Gastroesophageal sphincter (tissue), 4 donors: ENCODE results near the gene SLC4A9. TPM values are rescaled to one million over a fixed set of nuclear protein-coding genes. Genes with fewer than 3 reads are reported as not detected.

Source experiments
- ATAC-seq: fragments of 150-250 bp; one replicate; pipeline ENCODE4 v1.9.1; 2016; ENCODE audit warnings: mild to moderate bottlenecking, moderate library complexity
- H3K27ac ChIP-seq, 4 donors: fragments of 200-600 bp; sonication (generic) in 3 of 4; 1 replicate in 3 of 4; 2 replicates in 1 of 4; pipeline ENCODE4 v1.5.1; 2016 to 2019
- H3K27me3 ChIP-seq: fragments of 200-600 bp; sonication (generic); one replicate; pipeline ENCODE4 v1.5.1; 2019
- H3K36me3 ChIP-seq, 2 donors: fragments of 200-600 bp; sonication (generic); one replicate each; pipeline ENCODE4 v1.5.1; 2019; ENCODE audit warnings: control low read depth in 1 of 2
- H3K4me1 ChIP-seq, 3 donors: fragments of 200-600 bp; sonication (generic); 1 replicate in 2 of 3; 2 replicates in 1 of 3; pipeline ENCODE4 v1.5.1; 2016 to 2019; ENCODE audit warnings: control low read depth in 2 of 3
- H3K4me3 ChIP-seq, 2 donors: fragments of 200-600 bp; sonication (generic); one replicate each; pipeline ENCODE4 v1.5.1; 2019; ENCODE audit warnings: mild to moderate bottlenecking in 1 of 2, moderate library complexity in 1 of 2
- H3K9me3 ChIP-seq, 3 donors: fragments of 200-600 bp; sonication (generic); one replicate each; pipeline ENCODE4 v1.5.1; 2017 to 2019; ENCODE audit warnings: control low read depth in 2 of 3
- CTCF ChIP-seq, 4 experiments: fragments of 200-600 bp in 2 of 4; fragments of 450-650 bp in 2 of 4; sonication (generic) in 1 of 4; IDR thresholded peaks; one replicate each; pipeline ENCODE4 v1.5.1; 2017 to 2019; ENCODE audit warnings: antibody characterized with exemption in 4 of 4, mild to moderate bottlenecking in 2 of 4, moderate library complexity in 2 of 4
- EP300 ChIP-seq: sonication (generic); formaldehyde crosslinking; IDR thresholded peaks from one replicate; pipeline ENCODE4 v1.6.1; 2017; ENCODE audit warnings: antibody characterized with exemption, mild to moderate bottlenecking
- POLR2A ChIP-seq, 2 donors: fragments of 450-650 bp; IDR thresholded peaks; one replicate each; pipeline ENCODE4 v1.6.1; 2017; ENCODE audit warnings: antibody characterized with exemption in 2 of 2, mild to moderate bottlenecking in 2 of 2, moderate library complexity in 1 of 2
- POLR2AphosphoS5 ChIP-seq: sonication (generic); formaldehyde crosslinking; IDR thresholded peaks from one replicate; pipeline ENCODE4 v1.6.1; 2017; ENCODE audit warnings: antibody characterized with exemption
- WGBS, 2 donors: methylation state at CpG; one replicate each; pipeline ENCODE4 v1.1.5; 2018; ENCODE audit warnings: low coverage in 1 of 2; 5-methylcytosine and 5-hydroxymethylcytosine counted together
- total RNA-seq, 4 donors: library from RNA; depleted of rRNA; stranded (reverse); fragments of >200 nt; gene quantifications; one replicate each; pipeline ENCODE4 v1.1.0, GENCODE V29; 2016

Gene SLC4A9, protein sequence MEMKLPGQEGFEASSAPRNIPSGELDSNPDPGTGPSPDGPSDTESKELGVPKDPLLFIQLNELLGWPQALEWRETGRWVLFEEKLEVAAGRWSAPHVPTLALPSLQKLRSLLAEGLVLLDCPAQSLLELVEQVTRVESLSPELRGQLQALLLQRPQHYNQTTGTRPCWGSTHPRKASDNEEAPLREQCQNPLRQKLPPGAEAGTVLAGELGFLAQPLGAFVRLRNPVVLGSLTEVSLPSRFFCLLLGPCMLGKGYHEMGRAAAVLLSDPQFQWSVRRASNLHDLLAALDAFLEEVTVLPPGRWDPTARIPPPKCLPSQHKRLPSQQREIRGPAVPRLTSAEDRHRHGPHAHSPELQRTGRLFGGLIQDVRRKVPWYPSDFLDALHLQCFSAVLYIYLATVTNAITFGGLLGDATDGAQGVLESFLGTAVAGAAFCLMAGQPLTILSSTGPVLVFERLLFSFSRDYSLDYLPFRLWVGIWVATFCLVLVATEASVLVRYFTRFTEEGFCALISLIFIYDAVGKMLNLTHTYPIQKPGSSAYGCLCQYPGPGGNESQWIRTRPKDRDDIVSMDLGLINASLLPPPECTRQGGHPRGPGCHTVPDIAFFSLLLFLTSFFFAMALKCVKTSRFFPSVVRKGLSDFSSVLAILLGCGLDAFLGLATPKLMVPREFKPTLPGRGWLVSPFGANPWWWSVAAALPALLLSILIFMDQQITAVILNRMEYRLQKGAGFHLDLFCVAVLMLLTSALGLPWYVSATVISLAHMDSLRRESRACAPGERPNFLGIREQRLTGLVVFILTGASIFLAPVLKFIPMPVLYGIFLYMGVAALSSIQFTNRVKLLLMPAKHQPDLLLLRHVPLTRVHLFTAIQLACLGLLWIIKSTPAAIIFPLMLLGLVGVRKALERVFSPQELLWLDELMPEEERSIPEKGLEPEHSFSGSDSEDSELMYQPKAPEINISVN
- total RNA-seq, result not detected

DNA sequence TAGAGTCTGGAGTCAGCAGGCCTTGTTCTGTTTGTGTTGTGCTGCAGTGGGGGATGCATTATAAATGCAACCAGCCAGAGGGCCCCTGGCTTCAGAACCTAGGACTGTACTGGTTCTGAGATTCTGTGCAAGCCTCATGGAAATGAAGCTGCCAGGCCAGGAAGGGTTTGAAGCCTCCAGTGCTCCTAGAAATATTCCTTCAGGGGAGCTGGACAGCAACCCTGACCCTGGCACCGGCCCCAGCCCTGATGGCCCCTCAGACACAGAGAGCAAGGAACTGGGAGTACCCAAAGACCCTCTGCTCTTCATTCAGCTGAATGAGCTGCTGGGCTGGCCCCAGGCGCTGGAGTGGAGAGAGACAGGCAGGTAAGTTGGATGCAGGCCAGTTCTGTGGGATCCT, at the start of gene SLC4A9:
SLC4A9 (plus strand) TSS at position 94 of the 400 bp plus-strand sequence; CDS start at position 137, 43 bp downstream.
- ATAC-seq, result no peak
- H3K4me1 ChIP-seq, result peaks cover 0 to 19% (median 8%) of the 10 kb centered on the region in 3 donors
- TF ChIP-seq CTCF (IDR thresholded peaks at IDR 0.05) (no peak), EP300 (no peak)
- no peak within 1 kb of the TSS for H3K4me3 ChIP-seq
- WGBS, 2 donors, result no CpG with 5 or more reads among the region's 2 CpGs
- H3K27ac ChIP-seq, result no peak within 1 kb of the TSS
- H3K36me3 ChIP-seq, result no peaks in the 10 kb centered on the region
- no peaks in the 10 kb centered on the region for H3K27me3 ChIP-seq
- no peaks in the 10 kb centered on the region for H3K9me3 ChIP-seq

DNA sequence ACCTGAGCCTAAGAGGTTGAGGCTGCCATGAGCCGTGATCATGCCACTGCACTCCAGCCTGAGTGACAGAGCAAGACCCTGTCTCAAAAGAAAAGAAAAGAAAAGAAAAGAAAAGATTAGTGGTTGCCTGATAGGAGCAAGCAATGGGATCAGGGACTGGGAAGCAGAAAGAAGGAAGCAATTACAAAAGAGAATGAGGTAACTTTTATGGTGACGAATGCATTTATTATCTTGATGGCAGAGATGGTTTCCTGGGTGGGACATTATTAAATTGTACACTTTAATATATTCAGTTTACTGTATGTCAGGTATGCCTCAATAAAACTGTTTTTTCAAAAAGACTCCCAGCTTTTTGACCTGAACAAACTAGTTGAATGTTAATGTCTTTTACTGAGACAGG, 49.6 kb upstream of the SLC4A9 start:
- H3K4me3 ChIP-seq, result no peak overlapping the region
- H3K36me3 ChIP-seq, result no peaks in the 10 kb centered on the region
- ATAC-seq, result no peak
- TF ChIP-seq CTCF (IDR thresholded peaks at IDR 0.05) (no peak), POLR2AphosphoS5 (no peak), EP300 (no peak), POLR2A (IDR thresholded peaks at IDR 0.05) (no peak)
- no peaks in the 10 kb centered on the region for H3K27me3 ChIP-seq
- H3K4me1 ChIP-seq, result peaks cover 0 to 26% (median 0%) of the 10 kb centered on the region in 3 donors
- WGBS, 2 donors, result 75 to 76% methylated on average over 2 of the region's 2 CpGs
- no peaks in the 10 kb centered on the region for H3K9me3 ChIP-seq
- peak overlapping the region in 3 of 4 donors; percentile 53 to 76 (median 61) for H3K27ac ChIP-seq

- peaks cover 0 to 26% (median 0%) of the 10 kb centered on the region in 3 donors for H3K4me1 ChIP-seq
- no peaks in the 10 kb centered on the region for H3K36me3 ChIP-seq
- H3K27ac ChIP-seq, result peak overlapping the region in 3 of 4 donors; percentile 53 to 76 (median 61)
- ATAC-seq, result peak; percentile 60
- H3K4me3 ChIP-seq, result no peak overlapping the region
- no peaks in the 10 kb centered on the region for H3K9me3 ChIP-seq
- 56 to 74% methylated on average over 3 to 5 of the region's 5 CpGs for WGBS, 2 donors
- TF ChIP-seq EP300, result no peak
- TF ChIP-seq POLR2AphosphoS5, result no peak
- no peak for TF ChIP-seq POLR2A (IDR thresholded peaks at IDR 0.05)
- no peak for TF ChIP-seq CTCF (IDR thresholded peaks at IDR 0.05)
- no peaks in the 10 kb centered on the region for H3K27me3 ChIP-seq
Observed at GRCh38 chr5:140311011-140311467, 49.0 kb upstream of the SLC4A9 start.

- peak overlapping the region in 3 of 4 donors; percentile 53 to 76 (median 61) for H3K27ac ChIP-seq
- ATAC-seq, result peak; percentile 81
Observed at GRCh38 chr5:140312067-140312790, 47.8 kb upstream of the SLC4A9 start.

More at GRCh38 chr5:140312067-140312790, 47.8 kb upstream of the SLC4A9 start:
- TF ChIP-seq CTCF (IDR thresholded peaks at IDR 0.05) (no peak), POLR2AphosphoS5 (peak; percentile 21)
- Histone ChIP-seq H3K9me3 (no peaks in the 10 kb centered on the region), H3K27me3 (no peaks in the 10 kb centered on the region), H3K4me1 (peaks cover 0 to 26% (median 0%) of the 10 kb centered on the region in 3 donors), H3K36me3 (no peaks in the 10 kb centered on the region), H3K4me3 (no peak overlapping the region)
- 7 to 21% methylated on average over 4 of the region's 4 CpGs for WGBS, 2 donors
